ENCODE results near the gene RSPH6A. TPM values are rescaled to one million over a fixed set of nuclear protein-coding genes. Genes with fewer than 3 reads are reported as not detected.

RSPH6A gene
- total and polyA plus RNA-seq, 2 of the 13 experiments (the other 11 are each of a cell fraction or from before 2014, with no cell fraction given) = 0.07 TPM; not detected in 1

GRCh38 chr19:45779231-45780145 is 35.6 kb downstream of the RSPH6A start (continued):
- TF ChIP-seq, protein P1, sequence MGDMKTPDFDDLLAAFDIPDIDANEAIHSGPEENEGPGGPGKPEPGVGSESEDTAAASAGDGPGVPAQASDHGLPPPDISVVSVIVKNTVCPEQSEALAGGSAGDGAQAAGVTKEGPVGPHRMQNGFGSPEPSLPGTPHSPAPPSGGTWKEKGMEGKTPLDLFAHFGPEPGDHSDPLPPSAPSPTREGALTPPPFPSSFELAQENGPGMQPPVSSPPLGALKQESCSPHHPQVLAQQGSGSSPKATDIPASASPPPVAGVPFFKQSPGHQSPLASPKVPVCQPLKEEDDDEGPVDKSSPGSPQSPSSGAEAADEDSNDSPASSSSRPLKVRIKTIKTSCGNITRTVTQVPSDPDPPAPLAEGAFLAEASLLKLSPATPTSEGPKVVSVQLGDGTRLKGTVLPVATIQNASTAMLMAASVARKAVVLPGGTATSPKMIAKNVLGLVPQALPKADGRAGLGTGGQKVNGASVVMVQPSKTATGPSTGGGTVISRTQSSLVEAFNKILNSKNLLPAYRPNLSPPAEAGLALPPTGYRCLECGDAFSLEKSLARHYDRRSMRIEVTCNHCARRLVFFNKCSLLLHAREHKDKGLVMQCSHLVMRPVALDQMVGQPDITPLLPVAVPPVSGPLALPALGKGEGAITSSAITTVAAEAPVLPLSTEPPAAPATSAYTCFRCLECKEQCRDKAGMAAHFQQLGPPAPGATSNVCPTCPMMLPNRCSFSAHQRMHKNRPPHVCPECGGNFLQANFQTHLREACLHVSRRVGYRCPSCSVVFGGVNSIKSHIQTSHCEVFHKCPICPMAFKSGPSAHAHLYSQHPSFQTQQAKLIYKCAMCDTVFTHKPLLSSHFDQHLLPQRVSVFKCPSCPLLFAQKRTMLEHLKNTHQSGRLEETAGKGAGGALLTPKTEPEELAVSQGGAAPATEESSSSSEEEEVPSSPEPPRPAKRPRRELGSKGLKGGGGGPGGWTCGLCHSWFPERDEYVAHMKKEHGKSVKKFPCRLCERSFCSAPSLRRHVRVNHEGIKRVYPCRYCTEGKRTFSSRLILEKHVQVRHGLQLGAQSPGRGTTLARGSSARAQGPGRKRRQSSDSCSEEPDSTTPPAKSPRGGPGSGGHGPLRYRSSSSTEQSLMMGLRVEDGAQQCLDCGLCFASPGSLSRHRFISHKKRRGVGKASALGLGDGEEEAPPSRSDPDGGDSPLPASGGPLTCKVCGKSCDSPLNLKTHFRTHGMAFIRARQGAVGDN (CRISPR knock-in tag; IDR thresholded peaks at IDR 0.05) = peak; percentile 38; the same call in 1 of the 2 replicates
- TF ChIP-seq IRX3 (CRISPR knock-in tag; IDR thresholded peaks at IDR 0.05; ENCODE audit: borderline replicate concordance, low read depth) = no peak
- no peak for TF ChIP-seq ZNF329 (CRISPR knock-in tag; IDR thresholded peaks at IDR 0.05; ENCODE audit: low read depth)
- TF ChIP-seq ZNF607 (CRISPR knock-in tag; IDR thresholded peaks at IDR 0.05; ENCODE audit: borderline replicate concordance) = no peak
- TF ChIP-seq ZNF333 (CRISPR knock-in tag; IDR thresholded peaks at IDR 0.05; ENCODE audit: borderline replicate concordance) = no peak
- no peak for TF ChIP-seq ZNF562 (CRISPR knock-in tag; IDR thresholded peaks at IDR 0.05; ENCODE audit: borderline replicate concordance)
- no peak for TF ChIP-seq KDM5A (IDR thresholded peaks at IDR 0.05; ENCODE audit: borderline replicate concordance, low read length)
- 0 out of 2 replicates have a peak, but pooled peaks have one; percentile 27 for TF ChIP-seq SAP130 (CRISPR knock-in tag; IDR thresholded peaks at IDR 0.05; ENCODE audit: low read depth)
- TF ChIP-seq NFYB (CRISPR knock-in tag; IDR thresholded peaks at IDR 0.05) = no peak
- TF ChIP-seq, protein P2, sequence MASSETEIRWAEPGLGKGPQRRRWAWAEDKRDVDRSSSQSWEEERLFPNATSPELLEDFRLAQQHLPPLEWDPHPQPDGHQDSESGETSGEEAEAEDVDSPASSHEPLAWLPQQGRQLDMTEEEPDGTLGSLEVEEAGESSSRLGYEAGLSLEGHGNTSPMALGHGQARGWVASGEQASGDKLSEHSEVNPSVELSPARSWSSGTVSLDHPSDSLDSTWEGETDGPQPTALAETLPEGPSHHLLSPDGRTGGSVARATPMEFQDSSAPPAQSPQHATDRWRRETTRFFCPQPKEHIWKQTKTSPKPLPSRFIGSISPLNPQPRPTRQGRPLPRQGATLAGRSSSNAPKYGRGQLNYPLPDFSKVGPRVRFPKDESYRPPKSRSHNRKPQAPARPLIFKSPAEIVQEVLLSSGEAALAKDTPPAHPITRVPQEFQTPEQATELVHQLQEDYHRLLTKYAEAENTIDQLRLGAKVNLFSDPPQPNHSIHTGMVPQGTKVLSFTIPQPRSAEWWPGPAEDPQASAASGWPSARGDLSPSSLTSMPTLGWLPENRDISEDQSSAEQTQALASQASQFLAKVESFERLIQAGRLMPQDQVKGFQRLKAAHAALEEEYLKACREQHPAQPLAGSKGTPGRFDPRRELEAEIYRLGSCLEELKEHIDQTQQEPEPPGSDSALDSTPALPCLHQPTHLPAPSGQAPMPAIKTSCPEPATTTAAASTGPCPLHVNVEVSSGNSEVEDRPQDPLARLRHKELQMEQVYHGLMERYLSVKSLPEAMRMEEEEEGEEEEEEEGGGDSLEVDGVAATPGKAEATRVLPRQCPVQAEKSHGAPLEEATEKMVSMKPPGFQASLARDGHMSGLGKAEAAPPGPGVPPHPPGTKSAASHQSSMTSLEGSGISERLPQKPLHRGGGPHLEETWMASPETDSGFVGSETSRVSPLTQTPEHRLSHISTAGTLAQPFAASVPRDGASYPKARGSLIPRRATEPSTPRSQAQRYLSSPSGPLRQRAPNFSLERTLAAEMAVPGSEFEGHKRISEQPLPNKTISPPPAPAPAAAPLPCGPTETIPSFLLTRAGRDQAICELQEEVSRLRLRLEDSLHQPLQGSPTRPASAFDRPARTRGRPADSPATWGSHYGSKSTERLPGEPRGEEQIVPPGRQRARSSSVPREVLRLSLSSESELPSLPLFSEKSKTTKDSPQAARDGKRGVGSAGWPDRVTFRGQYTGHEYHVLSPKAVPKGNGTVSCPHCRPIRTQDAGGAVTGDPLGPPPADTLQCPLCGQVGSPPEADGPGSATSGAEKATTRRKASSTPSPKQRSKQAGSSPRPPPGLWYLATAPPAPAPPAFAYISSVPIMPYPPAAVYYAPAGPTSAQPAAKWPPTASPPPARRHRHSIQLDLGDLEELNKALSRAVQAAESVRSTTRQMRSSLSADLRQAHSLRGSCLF (CRISPR knock-in tag; IDR thresholded peaks at IDR 0.05; ENCODE audit: borderline replicate concordance) = no peak
- no peak for TF ChIP-seq RBM39 (IDR thresholded peaks at IDR 0.05; ENCODE audit: low read depth, low read length, poor library complexity, severe bottlenecking)
- no peak for TF ChIP-seq DPF2 (CRISPR knock-in tag; IDR thresholded peaks at IDR 0.05; ENCODE audit: borderline replicate concordance, low read depth)
- TF ChIP-seq ZNF205 (CRISPR knock-in tag; IDR thresholded peaks at IDR 0.05) = no peak

All from HepG2 (cell line).